Suppressor macrophage treated with lipopolysaccharide for 1 hour (primary cell): ENCODE data around the gene ACSM5.
"Not testable (repeated sequence)": the region's sequence is repeated elsewhere in the genome, so short reads cannot be mapped to it uniquely, and the experiment has no call there.

ENCODE experiments used
- DNase-seq, 3 donors: peaks; one replicate each; pipeline ENCODE4 v3.0.0-alpha.2; 2020 to 2022

The ACSM5 gene

GRCh38 chr16:20399185-20399584 lies 10.1 kb upstream of the ACSM5 start:
- DNase-seq: no peak

- no peak for DNase-seq
Observed at GRCh38 chr16:20401066-20401465, 8.3 kb upstream of the ACSM5 start.

GRCh38 chr16:20401475-20402016 lies 7.8 kb upstream of the ACSM5 start:
- no peak for DNase-seq

GRCh38 chr16:20402651-20403050 lies 6.7 kb upstream of the ACSM5 start:
- DNase-seq: no peak

GRCh38 chr16:20404637-20405036 lies 4.7 kb upstream of the ACSM5 start, which contains the start of gene PDILT:
Gene PDILT, minus strand, starts transcription at chr16:20404737. Its CDS starts 5,437 bp downstream, at chr16:20399300.
- DNase-seq: no peak

GRCh38 chr16:20410121-20410723 lies 888 bp downstream of the ACSM5 start:
- DNase-seq: peak; percentile 80 to 94 (median 89)

- DNase-seq: no peak
Observed at GRCh38 chr16:20411055-20411454, 1.7 kb downstream of the ACSM5 start.

GRCh38 chr16:20415541-20415940 lies 6.2 kb downstream of the ACSM5 start:
- DNase-seq: peak in 1 of 3 donors; percentile 9

- not testable (repeated sequence) for DNase-seq
Observed at GRCh38 chr16:20419093-20419492, 9.8 kb downstream of the ACSM5 start.

- DNase-seq: not testable (repeated sequence)
Observed at GRCh38 chr16:20421748-20422147, 12.4 kb downstream of the ACSM5 start.

GRCh38 chr16:20423772-20424128 lies 14.4 kb downstream of the ACSM5 start:
- not testable (repeated sequence) for DNase-seq

GRCh38 chr16:20424129-20424866 lies 15.0 kb downstream of the ACSM5 start:
- no peak for DNase-seq

GRCh38 chr16:20427401-20427797 lies 18.1 kb downstream of the ACSM5 start:
- not testable (repeated sequence) for DNase-seq

- DNase-seq: not testable (repeated sequence)
Observed at GRCh38 chr16:20429499-20429898, 20.2 kb downstream of the ACSM5 start.

- not testable (repeated sequence) for DNase-seq
Observed at GRCh38 chr16:20430480-20430879, 21.1 kb downstream of the ACSM5 start.

GRCh38 chr16:20430948-20431347 lies 21.6 kb downstream of the ACSM5 start:
- no peak for DNase-seq

- not testable (repeated sequence) for DNase-seq
Observed at GRCh38 chr16:20438950-20439349, 29.6 kb downstream of the ACSM5 start.

- not testable (repeated sequence) for DNase-seq
Observed at GRCh38 chr16:20439820-20440231, 30.5 kb downstream of the ACSM5 start.

- not testable (repeated sequence) for DNase-seq
Observed at GRCh38 chr16:20440731-20441130, 31.4 kb downstream of the ACSM5 start.

GRCh38 chr16:20441191-20441590 lies 31.9 kb downstream of the ACSM5 start:
- DNase-seq: no peak

GRCh38 chr16:20441859-20442258 lies 32.5 kb downstream of the ACSM5 start:
- DNase-seq: not testable (repeated sequence)

GRCh38 chr16:20446652-20447393 lies 37.5 kb downstream of the ACSM5 start:
- not testable (repeated sequence) for DNase-seq

- DNase-seq: not testable (repeated sequence)
Observed at GRCh38 chr16:20451364-20451763, 42.0 kb downstream of the ACSM5 start, which contains the start of gene ACSM2A. Gene ACSM2A, plus strand, starts transcription at chr16:20451521. Its CDS starts 8,594 bp downstream, at chr16:20460115.
